ENCODE data around the gene NATD1. TPM values are rescaled to one million over a fixed set of nuclear protein-coding genes. Genes with fewer than 3 reads are reported as not detected.
A peak's percentile ranks its signal among the peaks of the same experiment; 100 is the strongest.

NATD1 gene
- total RNA-seq, 1 experiment from 2014 or later = 7.3 TPM

GRCh38 chr17:21198411-21198810, 54.8 kb downstream of the NATD1 start:
- Mint-ChIP-seq H3K36me3 (ENCODE audit: insufficient read depth in 1 of 3, low read depth in 3 of 3) (peaks cover 24 to 37% (median 26%) of the 10 kb centered on the region in 3 experiments), H3K27ac (peak overlapping the region in 2 of 3 experiments; percentile 40 to 65; a peak in 4 of 7 replicates), H3K27me3 (ENCODE audit: low read depth) (no peaks in the 10 kb centered on the region), H3K4me3 (0 out of 5 replicates have a peak overlapping the region, but pooled peaks of 1 of the 2 experiments have one; percentile 14), H3K4me1 (peaks cover 32 to 40% of the 10 kb centered on the region in 2 experiments), H3K9me3 (no peaks in the 10 kb centered on the region)
- H3K23me2 ChIP-seq (ENCODE audit: insufficient read length, low read depth, low read length, poor library complexity, severe bottlenecking) = no peaks in the 10 kb centered on the region
- H3K27ac ChIP-seq (ENCODE audit: insufficient read length, low read depth, low read length) = no peak overlapping the region
- H2BK12ac ChIP-seq (ENCODE audit: insufficient read length, low read depth, low read length) = no peak overlapping the region
- DNase-seq = no peak
- no peak overlapping the region for H3K56ac ChIP-seq (ENCODE audit: insufficient read length, low read depth, low read length)
- no peaks in the 10 kb centered on the region for H3K9me3 ChIP-seq (ENCODE audit: control insufficient read depth, low read depth, low read length)
- no peak for TF ChIP-seq CTCF (conservative IDR thresholded peaks at IDR 0.05)
- H2AK5ac ChIP-seq (ENCODE audit: insufficient read length, low read length) = no peak overlapping the region
- no peak overlapping the region for H2AFZ ChIP-seq (ENCODE audit: low read length)
- H2BK20ac ChIP-seq (ENCODE audit: low read depth, low read length, poor library complexity, severe bottlenecking) = no peak overlapping the region
- H4K91ac ChIP-seq (ENCODE audit: insufficient read length, low read depth, low read length) = no peak overlapping the region
- H2BK120ac ChIP-seq (ENCODE audit: low read depth, low read length, poor library complexity, severe bottlenecking) = no peak overlapping the region
- H3K9ac ChIP-seq (ENCODE audit: extremely low read depth, insufficient read length, low read length) = no peak overlapping the region
- H2BK5ac ChIP-seq (ENCODE audit: insufficient read length, low read length) = no peak overlapping the region
- peaks cover 17% of the 10 kb centered on the region; the same call in 1 of the 2 replicates for H3K79me2 ChIP-seq (ENCODE audit: insufficient read depth, low read length)
- H4K8ac ChIP-seq (replicated peaks; ENCODE audit: insufficient read length, low read depth, low read length) = no peak overlapping the region
- peaks cover 13% of the 10 kb centered on the region; the same call in 1 of the 2 replicates for H3K4me1 ChIP-seq (ENCODE audit: insufficient read depth, low read length)
- no peak overlapping the region for H2BK15ac ChIP-seq (ENCODE audit: low read depth, low read length)
- no peak overlapping the region for H3K4me2 ChIP-seq (ENCODE audit: insufficient read depth, insufficient read length, low read length)
- no peak overlapping the region for H3K4ac ChIP-seq (ENCODE audit: low read depth, low read length)
- WGBS (ENCODE audit: extremely low coverage, insufficient read length, low lambda C conversion rate) = no CpG with 5 or more reads among the region's 20 CpGs
- no peak overlapping the region for H3K14ac ChIP-seq (ENCODE audit: insufficient read depth, low read length)
- no peak overlapping the region for H3K23ac ChIP-seq (ENCODE audit: insufficient read length, low read depth, low read length)
- H4K20me1 ChIP-seq (ENCODE audit: control insufficient read depth, insufficient read depth, insufficient read length) = no peaks in the 10 kb centered on the region
- H4K5ac ChIP-seq (ENCODE audit: insufficient read length, low read depth, low read length) = no peak overlapping the region
- no peak overlapping the region for H3K18ac ChIP-seq (ENCODE audit: insufficient read length, low read depth, low read length)
- H3K27me3 ChIP-seq (ENCODE audit: insufficient read depth, low read length) = no peaks in the 10 kb centered on the region
- peaks cover 7% of the 10 kb centered on the region for H3K79me1 ChIP-seq (ENCODE audit: insufficient read depth, low read depth, low read length, poor library complexity, severe bottlenecking)
- H3T11ph ChIP-seq (ENCODE audit: low read length) = no peak overlapping the region
